Activated naive CD8-positive, alpha-beta T cell treated with anti-CD3 and anti-CD28 coated beads for 36 hours (primary cell): ENCODE measurements around the gene PTH. TPM values are rescaled to one million over a fixed set of nuclear protein-coding genes. Genes with fewer than 3 reads are reported as not detected.

Experiments
- DNase-seq: peaks from one replicate; pipeline ENCODE4 v3.0.0; 2021
- H3K27ac Mint-ChIP-seq: one replicate; pipeline ENCODE4 v1.8.0; 2022; ENCODE audit warnings: mild to moderate bottlenecking, moderate library complexity, mixed read lengths
- H3K27me3 Mint-ChIP-seq: one replicate; pipeline ENCODE4 v1.8.0; 2022; ENCODE audit warnings: mild to moderate bottlenecking, mixed read lengths
- H3K36me3 Mint-ChIP-seq: one replicate; pipeline ENCODE4 v1.8.0; 2021; ENCODE audit warnings: mild to moderate bottlenecking, mixed read lengths
- H3K4me1 Mint-ChIP-seq: one replicate; pipeline ENCODE4 v1.8.0; 2021; ENCODE audit warnings: mixed read lengths
- H3K4me3 Mint-ChIP-seq: one replicate; pipeline ENCODE4 v1.8.0; 2022; ENCODE audit warnings: mild to moderate bottlenecking, moderate library complexity, mixed read lengths
- H3K9me3 Mint-ChIP-seq: one replicate; pipeline ENCODE4 v1.8.0; 2022; ENCODE audit warnings: mixed read lengths
- total RNA-seq, 2 experiments: library from RNA; stranded (reverse); gene quantifications; one replicate each; pipeline ENCODE4 v1.2.3, GENCODE V29; 2021

PTH gene
- total RNA-seq: not detected

GRCh38 chr11:13495929-13496328 lies at the start of gene PTH:
TSS of gene PTH (minus strand) at chr11:13495997. CDS start at chr11:13492855, 3,142 bp downstream.
- DNase-seq: no peak
- H3K27me3 Mint-ChIP-seq: peaks cover 8% of the 10 kb centered on the region
- no peaks in the 10 kb centered on the region for H3K4me1 Mint-ChIP-seq

GRCh38 chr11:13538044-13538443 lies 42.2 kb upstream of the PTH start:
- no peak for DNase-seq
- Mint-ChIP-seq H3K36me3 (peaks cover 3% of the 10 kb centered on the region), H3K27ac (no peak overlapping the region), H3K4me3 (no peak overlapping the region), H3K9me3 (peaks cover 16% of the 10 kb centered on the region), H3K27me3 (peaks cover 4% of the 10 kb centered on the region), H3K4me1 (no peaks in the 10 kb centered on the region)

More at GRCh38 chr11:13495929-13496328, at the start of gene PTH:
- Mint-ChIP-seq H3K9me3 (peaks cover 2% of the 10 kb centered on the region), H3K4me3 (no peak within 1 kb of the TSS), H3K36me3 (no peaks in the 10 kb centered on the region), H3K27ac (no peak within 1 kb of the TSS)

GRCh38 chr11:13535819-13536218 lies 40.0 kb upstream of the PTH start:
- DNase-seq: no peak
- H3K27me3 Mint-ChIP-seq: no peaks in the 10 kb centered on the region
- H3K4me3 Mint-ChIP-seq: no peak overlapping the region
- peaks cover 3% of the 10 kb centered on the region for H3K36me3 Mint-ChIP-seq
- no peaks in the 10 kb centered on the region for H3K4me1 Mint-ChIP-seq
- no peak overlapping the region for H3K27ac Mint-ChIP-seq
- H3K9me3 Mint-ChIP-seq: peaks cover 16% of the 10 kb centered on the region

- H3K4me3 Mint-ChIP-seq: no peak overlapping the region
These were observed 38.6 kb upstream of the PTH start for GRCh38 chr11:13534358-13534757.

GRCh38 chr11:13525257-13525656 lies 29.5 kb upstream of the PTH start:
- H3K36me3 Mint-ChIP-seq: no peaks in the 10 kb centered on the region
- no peak for DNase-seq
- no peak overlapping the region for H3K4me3 Mint-ChIP-seq
- no peaks in the 10 kb centered on the region for H3K27me3 Mint-ChIP-seq
- peaks cover 2% of the 10 kb centered on the region for H3K9me3 Mint-ChIP-seq
- H3K27ac Mint-ChIP-seq: no peak overlapping the region
- H3K4me1 Mint-ChIP-seq: no peaks in the 10 kb centered on the region

More at GRCh38 chr11:13534358-13534757, 38.6 kb upstream of the PTH start:
- H3K9me3 Mint-ChIP-seq: peaks cover 16% of the 10 kb centered on the region
- H3K36me3 Mint-ChIP-seq: peaks cover 3% of the 10 kb centered on the region
- no peaks in the 10 kb centered on the region for H3K27me3 Mint-ChIP-seq
- DNase-seq: no peak
- H3K27ac Mint-ChIP-seq: no peak overlapping the region
- H3K4me1 Mint-ChIP-seq: no peaks in the 10 kb centered on the region

GRCh38 chr11:13503393-13503792 lies 7.6 kb upstream of the PTH start:
- Mint-ChIP-seq H3K4me1 (no peaks in the 10 kb centered on the region), H3K27me3 (peaks cover 11% of the 10 kb centered on the region), H3K36me3 (no peaks in the 10 kb centered on the region), H3K27ac (no peak overlapping the region), H3K9me3 (peaks cover 2% of the 10 kb centered on the region), H3K4me3 (no peak overlapping the region)
- DNase-seq: no peak

- DNase-seq: no peak
- Mint-ChIP-seq H3K36me3 (no peaks in the 10 kb centered on the region), H3K9me3 (peaks cover 2% of the 10 kb centered on the region), H3K27ac (no peak overlapping the region), H3K27me3 (peaks cover 11% of the 10 kb centered on the region), H3K4me3 (no peak overlapping the region), H3K4me1 (no peaks in the 10 kb centered on the region)
These were observed 6.7 kb upstream of the PTH start for GRCh38 chr11:13502492-13502891.

GRCh38 chr11:13494051-13494450 lies 1.7 kb downstream of the PTH start:
- no peak for DNase-seq
- Mint-ChIP-seq H3K4me1 (no peaks in the 10 kb centered on the region), H3K27me3 (peaks cover 3% of the 10 kb centered on the region), H3K4me3 (no peak overlapping the region), H3K9me3 (peaks cover 1% of the 10 kb centered on the region), H3K27ac (no peak overlapping the region), H3K36me3 (no peaks in the 10 kb centered on the region)

GRCh38 chr11:13487661-13488030 lies 8.2 kb downstream of the PTH start:
- peaks cover 4% of the 10 kb centered on the region for H3K4me1 Mint-ChIP-seq
- no peaks in the 10 kb centered on the region for H3K27me3 Mint-ChIP-seq
- peak overlapping the region; percentile 50 for H3K4me3 Mint-ChIP-seq
- peaks cover 2% of the 10 kb centered on the region for H3K9me3 Mint-ChIP-seq
- no peaks in the 10 kb centered on the region for H3K36me3 Mint-ChIP-seq
- DNase-seq: peak; percentile 19
- peak overlapping the region; percentile 51 for H3K27ac Mint-ChIP-seq

- peak; percentile 71 for DNase-seq
- Mint-ChIP-seq H3K27ac (peak overlapping the region; percentile 51), H3K4me3 (peak overlapping the region; percentile 50), H3K36me3 (no peaks in the 10 kb centered on the region), H3K4me1 (peaks cover 4% of the 10 kb centered on the region), H3K9me3 (peaks cover 2% of the 10 kb centered on the region), H3K27me3 (no peaks in the 10 kb centered on the region)
These were observed 8.7 kb downstream of the PTH start for GRCh38 chr11:13486926-13487660.

- no peak for DNase-seq
- Mint-ChIP-seq H3K36me3 (no peaks in the 10 kb centered on the region), H3K27me3 (peaks cover 22% of the 10 kb centered on the region), H3K9me3 (peaks cover 2% of the 10 kb centered on the region), H3K4me3 (no peak overlapping the region), H3K4me1 (no peaks in the 10 kb centered on the region), H3K27ac (no peak overlapping the region)
These were observed 15.6 kb downstream of the PTH start for GRCh38 chr11:13480198-13480597.

GRCh38 chr11:13479688-13480087 lies 16.1 kb downstream of the PTH start:
- H3K27me3 Mint-ChIP-seq: peaks cover 22% of the 10 kb centered on the region
- no peak overlapping the region for H3K4me3 Mint-ChIP-seq
- no peak for DNase-seq
- no peaks in the 10 kb centered on the region for H3K36me3 Mint-ChIP-seq
- no peak overlapping the region for H3K27ac Mint-ChIP-seq
- no peaks in the 10 kb centered on the region for H3K4me1 Mint-ChIP-seq
- peaks cover 2% of the 10 kb centered on the region for H3K9me3 Mint-ChIP-seq

- no peaks in the 10 kb centered on the region for H3K36me3 Mint-ChIP-seq
- DNase-seq: no peak
These were observed 20.7 kb downstream of the PTH start for GRCh38 chr11:13475091-13475490.

GRCh38 chr11:13473013-13473722 lies 22.6 kb downstream of the PTH start:
- Mint-ChIP-seq H3K36me3 (no peaks in the 10 kb centered on the region), H3K27me3 (peaks cover 6% of the 10 kb centered on the region), H3K4me3 (no peak overlapping the region), H3K9me3 (no peaks in the 10 kb centered on the region), H3K27ac (no peak overlapping the region), H3K4me1 (no peaks in the 10 kb centered on the region)
- no peak for DNase-seq

More at GRCh38 chr11:13475091-13475490, 20.7 kb downstream of the PTH start:
- Mint-ChIP-seq H3K27ac (no peak overlapping the region), H3K4me3 (no peak overlapping the region), H3K27me3 (peaks cover 14% of the 10 kb centered on the region), H3K9me3 (no peaks in the 10 kb centered on the region), H3K4me1 (no peaks in the 10 kb centered on the region)

- Mint-ChIP-seq H3K9me3 (no peaks in the 10 kb centered on the region), H3K4me3 (no peak overlapping the region), H3K27ac (no peak overlapping the region), H3K36me3 (peaks cover 3% of the 10 kb centered on the region), H3K27me3 (no peaks in the 10 kb centered on the region), H3K4me1 (peaks cover 2% of the 10 kb centered on the region)
- DNase-seq: no peak
These were observed 27.0 kb downstream of the PTH start for GRCh38 chr11:13468750-13469149.
